Keratinocyte (primary cell): ENCODE measurements around the gene CDKN1B.

Experiments used
- CTCF ChIP-seq, 3 experiments: IDR thresholded peaks in 1 of 3; conservative IDR thresholded peaks in 1 of 3; optimal IDR thresholded peaks in 1 of 3; 2 replicates in 2 of 3; 3 replicates in 1 of 3; pipeline versions ENCODE3 to v1.5.1; 2011; ENCODE audit warnings: low read length in 3 of 3, mild to moderate bottlenecking in 3 of 3, moderate library complexity in 2 of 3, control low read depth in 1 of 3, inconsistent platforms in 1 of 3; ENCODE audit not compliant: insufficient read depth in 2 of 3; ENCODE audit errors: extremely low read depth in 1 of 3
- EZH2 ChIP-seq: IDR thresholded peaks from one replicate; pipeline ENCODE4 v1.6.1; 2012; ENCODE audit warnings: inconsistent platforms, mild to moderate bottlenecking, low read length, moderate library complexity

DNA sequence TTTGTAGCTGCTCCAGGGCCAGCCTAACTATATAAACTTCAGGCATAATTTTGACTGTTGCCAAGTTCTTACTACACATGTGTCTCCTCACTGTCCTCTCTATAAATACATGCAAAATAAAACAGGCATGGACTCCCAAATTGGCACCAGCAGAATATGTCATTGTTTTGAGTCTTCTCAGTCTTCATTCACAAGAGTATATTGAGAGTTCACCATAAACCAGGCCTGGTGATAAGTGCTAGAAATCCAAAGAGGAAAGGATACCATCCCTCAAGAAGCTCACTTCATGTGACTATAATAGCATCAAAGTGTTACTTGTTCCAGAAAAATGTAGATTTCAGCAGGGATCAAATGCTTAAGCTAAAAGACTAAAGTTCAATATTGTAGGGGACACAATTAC, 34.9 kb upstream of the CDKN1B start:
- no peak for TF ChIP-seq CTCF (optimal IDR thresholded peaks at IDR 0.05 in 1 of 3, IDR thresholded peaks at IDR 0.05 in 1 of 3, conservative IDR thresholded peaks at IDR 0.05 in 1 of 3; ENCODE audit: extremely low read depth in 1 of 3, insufficient read depth in 2 of 3, low read length in 3 of 3)
- TF ChIP-seq EZH2 = no peak
